K562 (cell line): Measurements from ENCODE around the gene ARHGAP42. TPM values are rescaled to one million over a fixed set of nuclear protein-coding genes. Genes with fewer than 3 reads are reported as not detected.

Source experiments
- ATAC-seq: fragments of 200-7000 bp; cut with Tn5 transposase; 3 replicates; pipeline ENCODE4 v1.9.1; 2020; ENCODE audit warnings: moderate library complexity
- BruUV-seq: library from RNA; stranded (reverse); fragments of 400-500 nt; replicated peaks from 2 replicates; lab custom pipeline; 2021; lab: Mats Ljungman, UMichigan
- CTCF ChIA-PET: fragments of 300-600 bp; formaldehyde crosslinking; extraction: SDS; loops from one replicate; lab custom pipeline; 2021; ENCODE audit warnings: low intra/inter-chr PET ratio; lab: Yijun Ruan, JAX
- POLR2A ChIA-PET: fragments of 300-600, 350-650 bp; sonication (Branson Sonifier 250); formaldehyde crosslinking; extraction: SDS; loops from one replicate; lab custom pipeline; 2021; ENCODE audit warnings: antibody characterized with exemption, inconsistent platforms; lab: Yijun Ruan, JAX
- DNase-seq, 4 experiments: peaks; one replicate each; pipeline versions ENCODE4 v3.0.0 to v3.0.0-alpha.2; 2011 to 2018; ENCODE audit warnings: low spot score in 3 of 4, mixed read lengths in 3 of 4; ENCODE audit errors: extremely low read depth in 1 of 4
- FAIRE-seq: peaks from 2 replicates; lab custom pipeline; 2011; peaks lifted over from hg19 to GRCh38; lab: Jason Lieb, UNC
- H2AFZ ChIP-seq: 2 replicates; pipeline ENCODE4 v1.6.0; 2011; ENCODE audit warnings: low read depth, low read length, control low read depth, inconsistent platforms
- H3K27ac ChIP-seq: fragments of 200-600 bp; 3 replicates; pipeline ENCODE4 v1.8.0; 2011; ENCODE audit warnings: low read depth, mild to moderate bottlenecking, control low read depth, inconsistent platforms, low read length, moderate library complexity, mixed read lengths; ENCODE audit errors: extremely low read depth
- H3K27me3 ChIP-seq, 2 experiments: fragments of 300-600 bp in 1 of 2; 2 replicates in 1 of 2; 3 replicates in 1 of 2; pipeline versions ENCODE4 v1.6.0 to v1.8.0; 2011; ENCODE audit warnings: inconsistent platforms in 2 of 2, low read length in 2 of 2, mild to moderate bottlenecking in 1 of 2, mixed read lengths in 1 of 2, moderate library complexity in 1 of 2; ENCODE audit not compliant: control insufficient read depth in 2 of 2, insufficient read depth in 2 of 2
- H3K36me3 ChIP-seq: fragments of 300-600 bp; 3 replicates; pipeline ENCODE4 v1.8.0; 2011; ENCODE audit warnings: mild to moderate bottlenecking, low read length, inconsistent platforms; ENCODE audit not compliant: control insufficient read depth, insufficient read depth
- H3K4me1 ChIP-seq, 2 experiments: fragments of 200-600 bp in 1 of 2; replicated peaks in 1 of 2; 2 replicates in 1 of 2; 3 replicates in 1 of 2; pipeline versions ENCODE4 v1.5.1 to v1.8.0; 2011; ENCODE audit warnings: inconsistent platforms in 2 of 2, low read length in 2 of 2, mild to moderate bottlenecking in 1 of 2, mixed read lengths in 1 of 2, moderate library complexity in 1 of 2; ENCODE audit not compliant: control insufficient read depth in 2 of 2, insufficient read depth in 2 of 2
- H3K4me2 ChIP-seq: 2 replicates; pipeline ENCODE4 v1.6.1; 2011; ENCODE audit warnings: low read length, control low read depth, inconsistent platforms, mixed read lengths; ENCODE audit not compliant: insufficient read depth
- H3K4me3 ChIP-seq: fragments of 200-600 bp; sonication (generic), shearing (Covaris generic); 2 replicates; pipeline ENCODE4 v1.5.1; 2016; ENCODE audit warnings: control low read depth, inconsistent platforms
- H3K79me2 ChIP-seq: fragments of 200-600 bp; 3 replicates; pipeline ENCODE4 v1.8.0; 2011; ENCODE audit warnings: low read length, inconsistent platforms; ENCODE audit not compliant: control insufficient read depth, insufficient read depth
- H3K9ac ChIP-seq, 2 experiments: 2 replicates each; pipeline versions ENCODE4 v1.6.0 to v1.6.1; 2011; ENCODE audit warnings: low read depth in 2 of 2, low read length in 2 of 2, control low read depth in 1 of 2, inconsistent platforms in 1 of 2, mild to moderate bottlenecking in 1 of 2, mixed read lengths in 1 of 2; ENCODE audit not compliant: insufficient read depth in 1 of 2
- H3K9me1 ChIP-seq: one replicate; pipeline ENCODE4 v1.6.0; 2011; ENCODE audit warnings: inconsistent platforms, mild to moderate bottlenecking, low read length, moderate library complexity; ENCODE audit not compliant: control insufficient read depth, insufficient read depth
- H3K9me3 ChIP-seq: replicated peaks from 2 replicates; pipeline ENCODE4 v1.5.1; 2011; ENCODE audit warnings: low read depth, low read length, inconsistent platforms; ENCODE audit not compliant: control insufficient read depth, insufficient read depth
- H4K20me1 ChIP-seq: replicated peaks from 2 replicates; pipeline ENCODE4 v1.6.1; 2011; ENCODE audit warnings: low read length, inconsistent platforms, mixed read lengths; ENCODE audit not compliant: control insufficient read depth, insufficient read depth
- AFF1 ChIP-seq, 2 experiments: fragments of 450-650 bp; IDR thresholded peaks; 2 replicates each; pipeline ENCODE4 v1.6.1; 2018; ENCODE audit warnings: mild to moderate bottlenecking in 2 of 2, low read depth in 1 of 2; ENCODE audit not compliant: partially characterized antibody in 2 of 2
- ARID1B ChIP-seq: fragments of 450-650 bp; IDR thresholded peaks from 2 replicates; pipeline ENCODE4 v1.6.1; 2016; ENCODE audit warnings: antibody characterized with exemption, mild to moderate bottlenecking, inconsistent platforms
- CHAMP1 ChIP-seq: fragments of 450-650 bp; IDR thresholded peaks from 2 replicates; pipeline ENCODE4 v1.6.1; 2016; ENCODE audit warnings: mild to moderate bottlenecking
- MAFF ChIP-seq: IDR thresholded peaks from 2 replicates; pipeline ENCODE4 v1.6.1; 2012; ENCODE audit warnings: low read length, improper control_type of control experiment
- PRPF4 ChIP-seq: fragments of 200-400 bp; formaldehyde crosslinking; IDR thresholded peaks from one replicate; pipeline ENCODE4 v1.6.1; 2017; ENCODE audit warnings: low read length, low read depth, mild to moderate bottlenecking; ENCODE audit not compliant: insufficient read depth, poor library complexity, severe bottlenecking
- SMARCA5 ChIP-seq: fragments of 450-650 bp; IDR thresholded peaks from 2 replicates; pipeline ENCODE4 v1.6.1; 2016
- XRCC3 ChIP-seq: fragments of 450-650 bp; IDR thresholded peaks from 2 replicates; pipeline ENCODE4 v1.6.1; 2017; ENCODE audit warnings: mild to moderate bottlenecking, moderate library complexity
- ZBTB9 ChIP-seq: fragments of 450-650 bp; formaldehyde crosslinking; IDR thresholded peaks from 2 replicates; pipeline ENCODE4 v1.4.0; 2020; ENCODE audit warnings: mild to moderate bottlenecking, moderate library complexity
- ZNF197 ChIP-seq: fragments of 200-800 bp; sonication (Bioruptor generic); IDR thresholded peaks from 2 replicates; pipeline ENCODE4 v1.6.1; 2016; ENCODE audit warnings: low read depth, missing genetic modification characterization, missing compliant biosample characterization
- ZNF239 ChIP-seq: fragments of 250-450 bp; sonication (Bioruptor Pico); IDR thresholded peaks from 2 replicates; pipeline ENCODE4 v1.4.0; 2020; ENCODE audit warnings: mild to moderate bottlenecking
- ZNF41 ChIP-seq: fragments of 250-450 bp; sonication (Bioruptor Pico); conservative IDR thresholded peaks from 2 replicates; pipeline ENCODE4 v1.4.0; 2020; ENCODE audit warnings: mild to moderate bottlenecking
- ZNF57 ChIP-seq: fragments of 450-650 bp; formaldehyde crosslinking; IDR thresholded peaks from 2 replicates; pipeline ENCODE4 v1.4.0; 2020; ENCODE audit warnings: mild to moderate bottlenecking, moderate library complexity
- ZNF584 ChIP-seq: fragments of 200-800 bp; sonication (Bioruptor generic); IDR thresholded peaks from 2 replicates; pipeline ENCODE4 v1.6.1; 2016; ENCODE audit warnings: low read depth, mild to moderate bottlenecking, missing genetic modification characterization, missing compliant biosample characterization
- WGBS: fragments of 100-300 bp; shearing (Covaris generic); methylation state at CpG from one replicate; pipeline ENCODE4 v1.1.6; 2016; ENCODE audit warnings: low coverage, mixed read lengths; ENCODE audit not compliant: insufficient coverage; ENCODE audit errors: missing lambda C conversion rate; 5-methylcytosine and 5-hydroxymethylcytosine counted together
- in situ Hi-C: fragments of 300-500 bp; cut with MboI; formaldehyde crosslinking; loops from 4 replicates; pipeline ENCODE4 v1.15.0; 2018; ENCODE audit warnings: inconsistent platforms, mixed read lengths
- intact Hi-C: fragments of 100-400 bp; cut with micrococcal nuclease; formaldehyde crosslinking; loops from 2 replicates; pipeline ENCODE4 v1.14.2; 2022
- polyA plus RNA-seq, 8 experiments: library from polyadenylated mRNA; depleted of rRNA in 4 of 8; stranded (reverse) in 5 of 8; unstranded in 3 of 8; fragments of >200 nt; fragmentation: Nextera tagmentation in 2 of 8; fragmentation: Illumina TruSeq in 1 of 8; extraction: Ambion mirVana in 2 of 8; extraction: Trizol in 1 of 8; gene quantifications; 2 replicates each; pipeline versions ENCODE4 v1.2.1 to v1.2.3, GENCODE V29; 2011 to 2014; ENCODE audit warnings: inconsistent platforms in 1 of 8, missing spikeins in 1 of 8
- total RNA-seq, 7 experiments: library from RNA; depleted of rRNA in 6 of 7; stranded (reverse); fragments of >200 nt in 6 of 7; fragmentation: Illumina TruSeq in 2 of 7; extraction: Trizol in 2 of 7; gene quantifications; 2 replicates each; pipeline versions ENCODE4 v1.2.1 to v1.2.3, GENCODE V29; 2011 to 2021; ENCODE audit warnings: low replicate concordance in 1 of 7

Gene ARHGAP42
- total and polyA plus RNA-seq, 9 of the 15 experiments (the other 6 are each of a cell fraction or from before 2014, with no cell fraction given), result 0.95 to 6.1 (median 2.4) TPM

GRCh38 chr11:100746448-100746847 is 59.4 kb downstream of the ARHGAP42 start:
- no peak overlapping the region for H2AFZ ChIP-seq
- no peak for FAIRE-seq
- in situ Hi-C loops, result no loop called here
- no peaks in the 10 kb centered on the region for H3K9me3 ChIP-seq
- no peaks in the 10 kb centered on the region for H3K9me1 ChIP-seq
- no peak overlapping the region for H3K4me3 ChIP-seq
- POLR2A ChIA-PET, result no interaction called here
- CTCF ChIA-PET, result no interaction called here
- no peaks in the 10 kb centered on the region for H3K27me3 ChIP-seq
- intact Hi-C loops, result no loop called here
- no peak overlapping the region for H3K4me2 ChIP-seq
- TF ChIP-seq ZNF57 (CRISPR knock-in tag), result no peak
- TF ChIP-seq ARID1B, result no peak
- TF ChIP-seq AFF1 (IDR thresholded peaks at IDR 0.05; ENCODE audit: low read depth in 1 of 2, partially characterized antibody in 2 of 2), result no peak
- TF ChIP-seq SMARCA5, result no peak
- TF ChIP-seq ZNF197 (CRISPR knock-in tag), result no peak
- no peak for TF ChIP-seq XRCC3
- TF ChIP-seq ZNF41, result no peak
- no peak for TF ChIP-seq ZNF584 (CRISPR knock-in tag)
- no peak for TF ChIP-seq ZNF239 (CRISPR knock-in tag)
- TF ChIP-seq MAFF, result no peak
- TF ChIP-seq PRPF4, result no peak
- no peak for TF ChIP-seq ZBTB9
- TF ChIP-seq CHAMP1, result no peak
- no peak overlapping the region for H3K27ac ChIP-seq
- ATAC-seq, result no peak
- no peak for DNase-seq
- no peaks in the 10 kb centered on the region for H3K79me2 ChIP-seq
- no peaks in the 10 kb centered on the region; a peak in 1 of 5 replicates for H3K4me1 ChIP-seq
- no peak overlapping the region for H3K9ac ChIP-seq
- H4K20me1 ChIP-seq, result no peaks in the 10 kb centered on the region
- BruUV-seq, result no TSS peak
- no peaks in the 10 kb centered on the region for H3K36me3 ChIP-seq
- 42% methylated on average over 6 of the region's 6 CpGs for WGBS
